Neutrophil (primary cell): Measurements from ENCODE around the gene FXYD3.

Experiments
- H3K27ac ChIP-seq: fragments of 200-600 bp; sonication (generic); 2 replicates; pipeline ENCODE4 v1.5.1; 2016; ENCODE audit warnings: mild to moderate bottlenecking, moderate library complexity
- H3K27me3 ChIP-seq: fragments of 200-600 bp; sonication (generic); 2 replicates; pipeline ENCODE4 v1.6.0; 2016; ENCODE audit warnings: mild to moderate bottlenecking
- H3K36me3 ChIP-seq: fragments of 200-600 bp; sonication (generic); 2 replicates; pipeline ENCODE4 v1.5.1; 2017
- H3K4me1 ChIP-seq, 2 experiments: fragments of 200-600 bp in 1 of 2; sonication (generic) in 1 of 2; 1 replicate in 1 of 2; 2 replicates in 1 of 2; pipeline versions ENCODE4 v1.5.1 to v1.6.1; 2013 to 2016; ENCODE audit warnings: low read depth in 1 of 2, low read length in 1 of 2, mild to moderate bottlenecking in 1 of 2, moderate library complexity in 1 of 2; ENCODE audit not compliant: control insufficient read depth in 1 of 2, insufficient read depth in 1 of 2
- H3K4me3 ChIP-seq, 2 experiments: fragments of 200-600 bp in 1 of 2; sonication (generic) in 1 of 2; 1 replicate in 1 of 2; 2 replicates in 1 of 2; pipeline ENCODE4 v1.5.1; 2013 to 2016; ENCODE audit warnings: low read depth in 1 of 2, low read length in 1 of 2, mild to moderate bottlenecking in 1 of 2, moderate library complexity in 1 of 2
- H3K9me3 ChIP-seq: fragments of 200-600 bp; sonication (generic); 2 replicates; pipeline ENCODE4 v1.5.1; 2016
- CTCF ChIP-seq: fragments of 200-600 bp; sonication (generic); IDR thresholded peaks from 2 replicates; pipeline ENCODE4 v1.5.1; 2016; ENCODE audit warnings: antibody characterized with exemption

The FXYD3 gene

GRCh38 chr19:35169221-35169995 is 53.8 kb downstream of the FXYD3 start:
- peaks cover 85% of the 10 kb centered on the region for H3K36me3 ChIP-seq
- no peak overlapping the region for H3K27ac ChIP-seq
- H3K4me1 ChIP-seq, result peaks cover 0 to 4% of the 10 kb centered on the region in 2 experiments

GRCh38 chr19:35170359-35171061 is 54.9 kb downstream of the FXYD3 start:
- Histone ChIP-seq H3K4me1 (peaks cover 0 to 4% of the 10 kb centered on the region in 2 experiments), H3K4me3 (no peak overlapping the region), H3K36me3 (peaks cover 74% of the 10 kb centered on the region), H3K9me3 (no peaks in the 10 kb centered on the region), H3K27ac (no peak overlapping the region), H3K27me3 (no peaks in the 10 kb centered on the region)
- TF ChIP-seq CTCF, result no peak

More at GRCh38 chr19:35169221-35169995, 53.8 kb downstream of the FXYD3 start:
- Histone ChIP-seq H3K4me3 (no peak overlapping the region), H3K9me3 (no peaks in the 10 kb centered on the region), H3K27me3 (no peaks in the 10 kb centered on the region)
- TF ChIP-seq CTCF, result no peak

- H3K4me3 ChIP-seq, result no peak overlapping the region
- peaks cover 0 to 4% of the 10 kb centered on the region in 2 experiments for H3K4me1 ChIP-seq
- no peaks in the 10 kb centered on the region for H3K9me3 ChIP-seq
- H3K27me3 ChIP-seq, result no peaks in the 10 kb centered on the region
- no peak for TF ChIP-seq CTCF
- H3K27ac ChIP-seq, result no peak overlapping the region
- peaks cover 62% of the 10 kb centered on the region for H3K36me3 ChIP-seq
These were observed 56.1 kb downstream of the FXYD3 start for GRCh38 chr19:35171730-35172129.
